Esophagus muscularis mucosa (tissue), 4 donors: ENCODE data around the gene TF.

ENCODE experiments used
- EP300 ChIP-seq: sonication (generic); formaldehyde crosslinking; IDR thresholded peaks from one replicate; pipeline ENCODE4 v1.6.1; 2017; ENCODE audit warnings: antibody characterized with exemption
- POLR2A ChIP-seq: fragments of 450-650 bp; IDR thresholded peaks from one replicate; pipeline ENCODE4 v1.6.1; 2017; ENCODE audit warnings: antibody characterized with exemption, moderate library complexity, mild to moderate bottlenecking, low read depth
- POLR2AphosphoS5 ChIP-seq, 2 donors: sonication (generic); formaldehyde crosslinking; IDR thresholded peaks; one replicate each; pipeline ENCODE4 v1.6.1; 2017; ENCODE audit warnings: antibody characterized with exemption in 2 of 2
- TF ChIP-seq, protein P1 (sequence below), 3 experiments: fragments of 200-600 bp in 2 of 3; fragments of 450-650 bp in 1 of 3; sonication (generic) in 2 of 3; IDR thresholded peaks; one replicate each; pipeline ENCODE4 v1.5.1; 2017 to 2019; ENCODE audit warnings: antibody characterized with exemption in 3 of 3, mild to moderate bottlenecking in 2 of 3, moderate library complexity in 1 of 3

DNA sequence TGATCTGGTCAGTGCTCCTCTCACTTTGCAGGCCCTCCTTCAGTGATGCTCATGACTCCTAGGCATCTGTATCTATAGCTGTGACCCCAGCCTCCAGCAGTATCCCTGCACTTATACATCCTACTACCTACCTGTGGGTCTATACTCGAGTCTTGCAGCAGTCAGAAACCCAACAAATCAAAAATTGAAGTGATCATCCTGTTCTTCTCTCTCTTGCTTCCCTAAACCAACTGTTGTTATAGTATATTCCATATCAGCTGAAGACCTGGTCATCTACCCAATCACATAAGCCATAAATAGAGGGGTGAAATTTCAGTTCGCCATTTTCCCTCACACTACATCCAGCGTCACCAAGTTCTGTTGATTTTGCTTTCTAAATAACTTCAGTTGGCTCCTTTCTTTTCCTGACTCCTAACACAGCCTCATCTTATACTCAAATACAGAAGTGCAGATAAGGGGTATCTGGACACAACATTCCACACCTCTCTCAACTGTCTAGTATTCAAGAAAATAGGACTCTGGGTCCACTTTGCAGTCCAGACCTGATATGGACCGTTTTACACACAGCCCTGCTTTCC lies 33.5 kb downstream of the TF start:
- TF ChIP-seq, protein P1, sequence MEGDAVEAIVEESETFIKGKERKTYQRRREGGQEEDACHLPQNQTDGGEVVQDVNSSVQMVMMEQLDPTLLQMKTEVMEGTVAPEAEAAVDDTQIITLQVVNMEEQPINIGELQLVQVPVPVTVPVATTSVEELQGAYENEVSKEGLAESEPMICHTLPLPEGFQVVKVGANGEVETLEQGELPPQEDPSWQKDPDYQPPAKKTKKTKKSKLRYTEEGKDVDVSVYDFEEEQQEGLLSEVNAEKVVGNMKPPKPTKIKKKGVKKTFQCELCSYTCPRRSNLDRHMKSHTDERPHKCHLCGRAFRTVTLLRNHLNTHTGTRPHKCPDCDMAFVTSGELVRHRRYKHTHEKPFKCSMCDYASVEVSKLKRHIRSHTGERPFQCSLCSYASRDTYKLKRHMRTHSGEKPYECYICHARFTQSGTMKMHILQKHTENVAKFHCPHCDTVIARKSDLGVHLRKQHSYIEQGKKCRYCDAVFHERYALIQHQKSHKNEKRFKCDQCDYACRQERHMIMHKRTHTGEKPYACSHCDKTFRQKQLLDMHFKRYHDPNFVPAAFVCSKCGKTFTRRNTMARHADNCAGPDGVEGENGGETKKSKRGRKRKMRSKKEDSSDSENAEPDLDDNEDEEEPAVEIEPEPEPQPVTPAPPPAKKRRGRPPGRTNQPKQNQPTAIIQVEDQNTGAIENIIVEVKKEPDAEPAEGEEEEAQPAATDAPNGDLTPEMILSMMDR (IDR thresholded peaks at IDR 0.05): no peak
- TF ChIP-seq POLR2A (no peak), POLR2AphosphoS5 (IDR thresholded peaks at IDR 0.05) (no peak), EP300 (no peak)
